ENCODE measurements around the gene GRID1.

Gene GRID1

GRCh38 chr10:85767891-85768290, 598.7 kb downstream of the GRID1 start:
- TF ChIP-seq CTCF (conservative IDR thresholded peaks at IDR 0.05) = no peak
- H3K27ac ChIP-seq = no peak overlapping the region

- H3K27ac ChIP-seq = no peak overlapping the region
- no peak for TF ChIP-seq CTCF (conservative IDR thresholded peaks at IDR 0.05)
These were observed 602.5 kb downstream of the GRID1 start for GRCh38 chr10:85764108-85764507.

- no peak overlapping the region for H3K27ac ChIP-seq
- no peak for TF ChIP-seq CTCF (conservative IDR thresholded peaks at IDR 0.05)
These were observed 604.6 kb downstream of the GRID1 start for GRCh38 chr10:85761906-85762445.

- no peak for TF ChIP-seq CTCF (conservative IDR thresholded peaks at IDR 0.05)
- H3K27ac ChIP-seq = no peak overlapping the region
These were observed 624.8 kb downstream of the GRID1 start for GRCh38 chr10:85741626-85742300.

GRCh38 chr10:85735997-85736396, 630.6 kb downstream of the GRID1 start:
- no peak for TF ChIP-seq CTCF (conservative IDR thresholded peaks at IDR 0.05)
- no peak overlapping the region for H3K27ac ChIP-seq

- H3K27ac ChIP-seq = no peak overlapping the region
- TF ChIP-seq CTCF (conservative IDR thresholded peaks at IDR 0.05) = no peak
These were observed 631.8 kb downstream of the GRID1 start for GRCh38 chr10:85734791-85735190.

GRCh38 chr10:85724215-85724614, 642.4 kb downstream of the GRID1 start:
- no peak for TF ChIP-seq CTCF (conservative IDR thresholded peaks at IDR 0.05)
- no peak overlapping the region for H3K27ac ChIP-seq
